Stomach (tissue), 4 donors: ENCODE data around the gene RSPO3.

Experiments
- CTCF ChIP-seq, 7 experiments: fragments of 450-650 bp in 4 of 7; fragments of 200-600 bp in 3 of 7; sonication (generic) in 3 of 7; IDR thresholded peaks; one replicate each; pipeline ENCODE4 v1.5.1; 2016 to 2019; ENCODE audit warnings: antibody characterized with exemption in 7 of 7, control low read depth in 2 of 7, mild to moderate bottlenecking in 1 of 7
- POLR2A ChIP-seq, 4 donors: fragments of 450-650 bp; IDR thresholded peaks; one replicate each; pipeline ENCODE4 v1.6.1; 2016; ENCODE audit warnings: antibody characterized with exemption in 4 of 4, control low read depth in 2 of 4, mild to moderate bottlenecking in 1 of 4, moderate library complexity in 1 of 4
- POLR2AphosphoS5 ChIP-seq, 3 donors: sonication (generic); formaldehyde crosslinking; IDR thresholded peaks; one replicate each; pipeline ENCODE4 v1.6.1; 2016; ENCODE audit warnings: antibody characterized with exemption in 3 of 3

GRCh38 chr6:127147534-127147933, 29.1 kb downstream of the RSPO3 start:
- TF ChIP-seq POLR2AphosphoS5 (IDR thresholded peaks at IDR 0.05) (no peak), CTCF (IDR thresholded peaks at IDR 0.05) (no peak), POLR2A (IDR thresholded peaks at IDR 0.05) (no peak)
